Peyer's patch (tissue), 4 donors: ENCODE data around the gene AKAP10. TPM values are rescaled to one million over a fixed set of nuclear protein-coding genes. Genes with fewer than 3 reads are reported as not detected.
A peak's percentile ranks its signal among the peaks of the same experiment; 100 is the strongest.

Experiments used
- DNase-seq, 3 donors: peaks; one replicate each; pipeline ENCODE4 v3.0.0-alpha.2; 2017 to 2019
- H3K27ac ChIP-seq, 4 donors: fragments of 200-600 bp; sonication (generic); one replicate each; pipeline ENCODE4 v1.5.1; 2016 to 2019
- H3K27me3 ChIP-seq, 2 donors: fragments of 200-600 bp; sonication (generic); one replicate each; pipeline ENCODE4 v1.5.1; 2019
- H3K36me3 ChIP-seq, 3 donors: fragments of 200-600 bp; sonication (generic); one replicate each; pipeline ENCODE4 v1.5.1; 2016 to 2019
- H3K4me1 ChIP-seq, 4 donors: fragments of 200-600 bp; sonication (generic); one replicate each; pipeline ENCODE4 v1.5.1; 2016 to 2019
- H3K4me3 ChIP-seq, 4 donors: fragments of 200-600 bp; sonication (generic); 1 replicate in 3 of 4; 2 replicates in 1 of 4; pipeline ENCODE4 v1.5.1; 2016 to 2019; ENCODE audit warnings: mild to moderate bottlenecking in 1 of 4
- H3K9me3 ChIP-seq, 4 donors: fragments of 200-600 bp; sonication (generic); one replicate each; pipeline ENCODE4 v1.5.1; 2016 to 2019; ENCODE audit warnings: mild to moderate bottlenecking in 1 of 4
- CTCF ChIP-seq, 6 experiments: fragments of 450-650 bp in 4 of 6; fragments of 200-600 bp in 2 of 6; sonication (generic) in 1 of 6; IDR thresholded peaks; one replicate each; pipeline ENCODE4 v1.5.1; 2017 to 2019; ENCODE audit warnings: antibody characterized with exemption in 6 of 6, mild to moderate bottlenecking in 3 of 6, moderate library complexity in 1 of 6
- POLR2A ChIP-seq, 2 donors: fragments of 450-650 bp; IDR thresholded peaks; one replicate each; pipeline ENCODE4 v1.5.1; 2017; ENCODE audit warnings: antibody characterized with exemption in 2 of 2, mild to moderate bottlenecking in 2 of 2, moderate library complexity in 2 of 2
- total RNA-seq, 4 donors: library from RNA; depleted of rRNA; stranded (reverse); fragments of >200 nt; gene quantifications; one replicate each; pipeline ENCODE4 v1.1.0, GENCODE V29; 2016

The AKAP10 gene
- total RNA-seq, 4 donors from 2014 or later = 22.9 to 77.6 (median 30.3) TPM

- Histone ChIP-seq H3K27ac (no peak overlapping the region), H3K4me1 (no peaks in the 10 kb centered on the region), H3K9me3 (no peaks in the 10 kb centered on the region), H3K36me3 (no peaks in the 10 kb centered on the region), H3K4me3 (no peak overlapping the region), H3K27me3 (no peaks in the 10 kb centered on the region)
- no peak for DNase-seq
- no peak for TF ChIP-seq POLR2A (IDR thresholded peaks at IDR 0.05)
- no peak for TF ChIP-seq CTCF (IDR thresholded peaks at IDR 0.05)
Observed at GRCh38 chr17:19886116-19886515, 91.5 kb downstream of the AKAP10 start.

GRCh38 chr17:19883537-19884215, 94.0 kb downstream of the AKAP10 start:
- no peak for DNase-seq
- Histone ChIP-seq H3K27me3 (no peaks in the 10 kb centered on the region), H3K27ac (no peak overlapping the region), H3K4me3 (no peak overlapping the region), H3K36me3 (no peaks in the 10 kb centered on the region), H3K4me1 (no peaks in the 10 kb centered on the region), H3K9me3 (no peaks in the 10 kb centered on the region)
- TF ChIP-seq CTCF (IDR thresholded peaks at IDR 0.05) (no peak), POLR2A (IDR thresholded peaks at IDR 0.05) (no peak)

- H3K36me3 ChIP-seq = no peaks in the 10 kb centered on the region
- no peak overlapping the region for H3K4me3 ChIP-seq
- TF ChIP-seq CTCF (IDR thresholded peaks at IDR 0.05) (no peak), POLR2A (IDR thresholded peaks at IDR 0.05) (no peak)
- H3K27me3 ChIP-seq = no peaks in the 10 kb centered on the region
- no peak for DNase-seq
- no peak overlapping the region for H3K27ac ChIP-seq
- no peaks in the 10 kb centered on the region for H3K4me1 ChIP-seq
- H3K9me3 ChIP-seq = no peaks in the 10 kb centered on the region
Observed at GRCh38 chr17:19880393-19880792, 97.2 kb downstream of the AKAP10 start.

- Histone ChIP-seq H3K27me3 (no peaks in the 10 kb centered on the region), H3K4me1 (no peaks in the 10 kb centered on the region), H3K36me3 (no peaks in the 10 kb centered on the region), H3K27ac (no peak overlapping the region), H3K4me3 (no peak overlapping the region), H3K9me3 (no peaks in the 10 kb centered on the region)
- TF ChIP-seq CTCF (IDR thresholded peaks at IDR 0.05) (no peak), POLR2A (IDR thresholded peaks at IDR 0.05) (no peak)
- DNase-seq = no peak
Observed at GRCh38 chr17:19877364-19877945, 100.2 kb downstream of the AKAP10 start.

GRCh38 chr17:19876529-19877161, 101.0 kb downstream of the AKAP10 start:
- Histone ChIP-seq H3K9me3 (no peaks in the 10 kb centered on the region), H3K27ac (no peak overlapping the region), H3K36me3 (no peaks in the 10 kb centered on the region), H3K4me3 (no peak overlapping the region), H3K27me3 (no peaks in the 10 kb centered on the region), H3K4me1 (no peaks in the 10 kb centered on the region)
- no peak for TF ChIP-seq CTCF (IDR thresholded peaks at IDR 0.05)
- no peak for TF ChIP-seq POLR2A (IDR thresholded peaks at IDR 0.05)
- DNase-seq = peak in 2 of 3 donors; percentile 23 to 55
